PFSK-1 (cell line): ENCODE measurements around the gene GAS7.

Experiments used
- FOXP2 ChIP-seq: optimal IDR thresholded peaks from 2 replicates; pipeline ENCODE3; 2011; ENCODE audit warnings: borderline replicate concordance, control low read depth, inconsistent platforms; ENCODE audit not compliant: insufficient read depth; ENCODE audit errors: extremely low read length, extremely low read depth
- POLR2AphosphoS5 ChIP-seq: IDR thresholded peaks from 2 replicates; pipeline ENCODE4 v1.6.1; 2012; ENCODE audit warnings: low read depth, mild to moderate bottlenecking, control low read depth, low read length, moderate library complexity
- REST ChIP-seq, 2 experiments: IDR thresholded peaks; 2 replicates each; pipeline versions ENCODE4 v1.6.1 to v1.8.0; 2011 to 2012; ENCODE audit warnings: low read depth in 2 of 2, low read length in 2 of 2, control low read depth in 1 of 2, inconsistent platforms in 1 of 2, mild to moderate bottlenecking in 1 of 2, moderate library complexity in 1 of 2; ENCODE audit not compliant: insufficient read depth in 1 of 2
- SIN3A ChIP-seq: IDR thresholded peaks from 2 replicates; pipeline ENCODE4 v1.6.1; 2012; ENCODE audit warnings: mild to moderate bottlenecking, low read length, moderate library complexity, borderline replicate concordance; ENCODE audit not compliant: insufficient read depth
- TAF1 ChIP-seq: IDR thresholded peaks from 2 replicates; pipeline ENCODE4 v1.6.1; 2012; ENCODE audit warnings: low read length, control low read depth, borderline replicate concordance; ENCODE audit not compliant: insufficient read depth

GRCh38 chr17:10226930-10227695 lies 28.7 kb upstream of the GAS7 start:
- TF ChIP-seq TAF1 (no peak), REST (IDR thresholded peaks at IDR 0.05; ENCODE audit: insufficient read depth in 1 of 2, low read depth in 2 of 2, low read length in 2 of 2) (no peak), POLR2AphosphoS5 (no peak), SIN3A (no peak), FOXP2 (no peak)
